Adipose tissue (tissue), 3 donors: ENCODE data around the gene TFAP2D. TPM values are rescaled to one million over a fixed set of nuclear protein-coding genes. Genes with fewer than 3 reads are reported as not detected.

Experiments used
- H3K27ac ChIP-seq: one replicate; pipeline ENCODE4 v1.5.1; 2013; ENCODE audit warnings: low read depth, low read length
- WGBS, 3 donors: extraction: QIAGEN DNeasy Blood & Tissue Kit; methylation state at CpG; one replicate each; pipeline ENCODE4 v1.1.7; 2013; 5-methylcytosine and 5-hydroxymethylcytosine counted together
- polyA plus RNA-seq, 3 donors: library from polyadenylated mRNA; stranded (reverse); fragments of 200-250 nt; gene quantifications; one replicate each; pipeline ENCODE4 v1.2.3, GENCODE V29; 2013
- donor health status: healthy with polysubstance abuse.
- donor health status: Bipolar disorder and iron deficiency.
- donor health status: healthy.

Gene TFAP2D
- polyA plus RNA-seq, 3 donors = 0.22 TPM; not detected in 2

GRCh38 chr6:50815436-50816114 lies 102.2 kb downstream of the TFAP2D start:
- 3 to 5% (median 4%) methylated on average over 16 of the region's 16 CpGs for WGBS, 3 donors
- H3K27ac ChIP-seq = no peak overlapping the region

DNA sequence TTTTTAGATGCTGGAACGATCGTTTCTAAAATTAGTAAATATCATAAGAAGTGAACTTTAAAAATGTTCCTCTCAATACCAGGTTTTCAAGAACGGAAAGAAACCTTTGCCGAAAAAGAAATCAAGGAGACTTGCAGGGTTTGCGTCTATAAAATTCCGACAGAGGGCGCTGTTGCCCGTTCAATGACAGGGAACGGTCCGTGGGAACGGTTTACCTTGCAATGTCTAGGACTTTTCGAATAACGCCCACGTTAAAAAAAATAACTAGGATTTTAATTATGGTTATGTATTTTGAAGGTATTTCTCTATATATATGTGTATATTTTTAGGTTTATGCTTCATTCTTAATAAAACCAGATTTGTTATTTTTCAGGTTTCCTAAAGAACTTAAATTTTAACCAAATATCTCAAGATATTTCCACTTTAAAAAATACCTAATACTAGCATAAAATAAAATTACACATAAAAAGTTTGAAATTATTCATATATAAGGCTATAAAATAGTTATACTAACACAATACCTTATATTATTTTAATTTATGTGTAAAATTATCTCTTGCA lies 102.9 kb downstream of the TFAP2D start:
- 0 to 1% (median 1%) methylated on average over 14 of the region's 14 CpGs for WGBS, 3 donors
- H3K27ac ChIP-seq = no peak overlapping the region

DNA sequence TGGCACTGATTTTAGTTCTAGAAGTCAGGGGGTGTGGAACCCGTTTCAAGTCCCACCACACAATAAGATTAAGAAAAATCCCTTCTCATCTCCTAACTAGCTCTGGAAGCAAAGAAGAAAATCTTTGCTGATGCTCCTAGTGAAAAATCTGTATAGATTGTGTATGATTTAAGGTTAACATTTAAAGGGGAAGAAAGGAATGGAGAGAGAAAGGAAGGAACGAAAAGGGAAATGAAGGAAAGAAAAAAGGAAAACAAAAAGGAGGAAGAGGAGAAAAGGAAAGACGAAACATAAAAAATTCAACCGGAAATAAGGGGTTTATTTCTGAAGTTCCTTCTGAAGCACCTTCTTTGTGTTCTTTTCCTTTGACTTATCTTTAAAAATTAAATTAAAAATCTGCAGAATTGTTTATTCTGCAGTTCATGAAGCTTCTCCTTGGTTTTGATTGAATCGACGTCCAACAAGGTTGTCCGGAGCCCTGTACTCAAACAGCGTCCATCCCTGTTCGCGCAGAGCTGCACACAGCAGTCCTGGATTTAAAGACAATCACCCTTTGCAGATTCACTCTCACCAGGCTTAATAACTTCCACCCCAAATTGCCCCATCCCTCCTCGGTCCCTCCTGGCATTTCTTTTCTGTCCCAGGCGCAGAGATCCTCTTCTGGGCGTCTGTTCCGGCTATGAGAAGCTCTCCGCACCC lies 103.8 kb downstream of the TFAP2D start:
- H3K27ac ChIP-seq = no peak overlapping the region
- 10 to 11% (median 11%) methylated on average over 15 of the region's 15 CpGs for WGBS, 3 donors

DNA sequence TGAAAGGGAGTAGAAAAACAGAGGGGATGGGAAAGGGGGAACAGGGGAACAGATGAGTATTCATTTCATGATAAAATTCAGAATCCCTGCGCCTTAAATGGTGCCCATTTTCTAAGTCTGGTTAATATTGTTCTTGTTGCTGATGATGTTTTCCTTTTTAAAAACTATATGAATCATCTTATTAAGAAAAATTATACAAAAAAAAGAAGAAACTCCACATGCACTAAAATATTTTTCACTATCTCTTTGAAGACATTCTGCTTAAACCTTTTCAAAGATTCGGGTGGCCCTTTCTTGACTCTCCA lies 104.3 kb downstream of the TFAP2D start:
- 18 to 30% (median 20%) methylated on average over 2 of the region's 2 CpGs for WGBS, 3 donors
- H3K27ac ChIP-seq = no peak overlapping the region

- H3K27ac ChIP-seq = no peak overlapping the region
- WGBS, 3 donors = 8 to 15% (median 11%) methylated on average over 6 of the region's 6 CpGs
Observed at GRCh38 chr6:50818020-50818419, 104.7 kb downstream of the TFAP2D start.

GRCh38 chr6:50818673-50819072 lies 105.3 kb downstream of the TFAP2D start, which contains the start of gene TFAP2B:
Gene TFAP2B (plus strand): TSS chr6:50818871. CDS start chr6:50818892, 21 bp downstream.
- no peak within 1 kb of the TSS for H3K27ac ChIP-seq
- WGBS, 3 donors = 5 to 13% (median 12%) methylated on average over 7 of the region's 7 CpGs

GRCh38 chr6:50819466-50819903 lies 106.2 kb downstream of the TFAP2D start:
- 1 to 3% (median 2%) methylated on average over 44 to 45 of the region's 45 CpGs for WGBS, 3 donors
- no peak overlapping the region for H3K27ac ChIP-seq

GRCh38 chr6:50819904-50820868 lies 106.9 kb downstream of the TFAP2D start:
- 2 to 5% (median 3%) methylated on average over 58 of the region's 58 CpGs for WGBS, 3 donors
- no peak overlapping the region for H3K27ac ChIP-seq

- WGBS, 3 donors = 4 to 13% (median 9%) methylated on average over 5 of the region's 5 CpGs
- H3K27ac ChIP-seq = no peak overlapping the region
Observed at GRCh38 chr6:50820869-50821264, 107.5 kb downstream of the TFAP2D start.

DNA sequence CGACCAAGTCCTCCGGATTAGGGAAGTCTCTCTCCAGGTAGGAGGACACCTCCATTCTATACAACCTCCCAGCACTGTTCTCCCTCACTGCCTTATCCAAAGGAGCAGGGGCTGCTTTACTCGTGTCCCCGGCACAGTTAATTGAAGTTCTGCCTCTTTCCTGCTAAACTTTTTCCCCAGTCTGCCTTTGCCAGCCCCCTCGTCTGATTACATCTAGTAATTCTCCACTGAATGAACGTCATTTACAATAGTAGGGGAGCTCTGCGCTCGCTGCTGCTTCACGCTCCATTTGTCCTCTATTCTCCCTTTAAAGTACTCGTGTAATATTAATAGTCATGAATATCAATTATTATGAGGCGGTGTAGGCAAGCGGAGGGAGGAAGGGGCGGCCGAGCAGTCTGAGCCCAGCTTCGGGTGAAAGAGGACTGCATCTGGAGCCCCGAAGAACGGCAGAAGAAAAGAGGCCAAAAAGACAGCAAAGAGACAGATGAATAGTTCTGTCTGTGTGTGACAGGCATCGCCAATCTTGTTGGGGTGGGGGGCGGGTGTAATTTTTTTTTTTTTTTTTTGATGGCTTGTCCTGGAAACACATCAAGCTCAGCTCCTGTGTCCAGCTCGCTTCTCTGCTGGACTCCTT lies 108.2 kb downstream of the TFAP2D start:
- no peak overlapping the region for H3K27ac ChIP-seq

DNA sequence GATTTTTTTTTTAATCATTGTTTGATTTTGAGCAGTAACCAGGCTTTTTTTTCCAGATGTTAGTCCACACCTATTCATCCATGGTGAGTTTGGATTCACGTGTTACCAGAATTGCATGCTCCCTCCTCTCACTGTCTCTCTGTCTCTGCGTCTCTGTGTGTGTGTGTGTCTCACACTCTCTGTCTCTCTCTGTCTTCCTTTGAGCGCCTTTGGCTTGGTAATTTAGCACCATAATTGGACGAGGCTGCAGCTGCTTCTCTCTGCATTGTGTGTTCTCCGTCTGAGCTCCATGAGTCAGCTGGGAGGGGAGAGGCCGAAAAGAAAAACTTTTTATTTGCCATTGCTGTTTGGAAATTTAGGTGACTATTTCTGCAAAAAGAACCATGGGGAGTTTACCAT lies 108.8 kb downstream of the TFAP2D start:
- WGBS, 3 donors = 2 to 7% (median 4%) methylated on average over 6 of the region's 6 CpGs
- H3K27ac ChIP-seq = no peak overlapping the region

More for the DNA sequence above, 108.2 kb downstream of the TFAP2D start:
- 4 to 7% (median 4%) methylated on average over 20 of the region's 20 CpGs for WGBS, 3 donors

Other genes starting within 250 kb of the TFAP2D start
- gene TFAP2B, start 105.3 kb downstream of the TFAP2D start, polyA plus RNA-seq = under 1 TPM in 1 of 3 donors, not detected in 2; 0.01 TPM